Measurements from ENCODE around the gene ZNF398. TPM values are rescaled to one million over a fixed set of nuclear protein-coding genes. Genes with fewer than 3 reads are reported as not detected.
A peak's percentile ranks its signal among the peaks of the same experiment; 100 is the strongest.

ZNF398 gene
- total and polyA plus RNA-seq, 2 of the 13 experiments (the other 11 are each of a cell fraction or from before 2014, with no cell fraction given) = 3.0 to 8.9 TPM

- TF ChIP-seq, protein P1, sequence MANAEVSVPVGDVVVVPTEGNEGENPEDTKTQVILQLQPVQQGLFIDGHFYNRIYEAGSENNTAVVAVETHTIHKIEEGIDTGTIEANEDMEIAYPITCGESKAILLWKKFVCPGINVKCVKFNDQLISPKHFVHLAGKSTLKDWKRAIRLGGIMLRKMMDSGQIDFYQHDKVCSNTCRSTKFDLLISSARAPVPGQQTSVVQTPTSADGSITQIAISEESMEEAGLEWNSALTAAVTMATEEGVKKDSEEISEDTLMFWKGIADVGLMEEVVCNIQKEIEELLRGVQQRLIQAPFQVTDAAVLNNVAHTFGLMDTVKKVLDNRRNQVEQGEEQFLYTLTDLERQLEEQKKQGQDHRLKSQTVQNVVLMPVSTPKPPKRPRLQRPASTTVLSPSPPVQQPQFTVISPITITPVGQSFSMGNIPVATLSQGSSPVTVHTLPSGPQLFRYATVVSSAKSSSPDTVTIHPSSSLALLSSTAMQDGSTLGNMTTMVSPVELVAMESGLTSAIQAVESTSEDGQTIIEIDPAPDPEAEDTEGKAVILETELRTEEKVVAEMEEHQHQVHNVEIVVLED (CRISPR knock-in tag; IDR thresholded peaks at IDR 0.05; ENCODE audit: borderline replicate concordance) = no peak
- no peak for TF ChIP-seq ZNF274 (CRISPR knock-in tag; IDR thresholded peaks at IDR 0.05)
- TF ChIP-seq NCOA1 (CRISPR knock-in tag; IDR thresholded peaks at IDR 0.05) = no peak
- no peak for TF ChIP-seq ZBTB7A (CRISPR knock-in tag; IDR thresholded peaks at IDR 0.05)
- TF ChIP-seq ZFX (CRISPR knock-in tag; IDR thresholded peaks at IDR 0.05; ENCODE audit: low read depth) = peak; percentile 93
- peak; percentile 43 for TF ChIP-seq ZNF781 (CRISPR knock-in tag; IDR thresholded peaks at IDR 0.05; ENCODE audit: borderline replicate concordance, not compliant biosample characterization)
- TF ChIP-seq RBM39 (IDR thresholded peaks at IDR 0.05; ENCODE audit: low read depth, low read length, poor library complexity, severe bottlenecking) = no peak
- TF ChIP-seq ATF5 (CRISPR knock-in tag; IDR thresholded peaks at IDR 0.05; ENCODE audit: low read depth) = no peak
- no peak for TF ChIP-seq ZSCAN9 (CRISPR knock-in tag; IDR thresholded peaks at IDR 0.05; ENCODE audit: borderline replicate concordance)
- no peak for TF ChIP-seq XBP1 (CRISPR knock-in tag; IDR thresholded peaks at IDR 0.05)
- no peak for TF ChIP-seq ZBTB40 (IDR thresholded peaks at IDR 0.05)
- no peak for TF ChIP-seq ZBTB40 (CRISPR knock-in tag; IDR thresholded peaks at IDR 0.05)
- TF ChIP-seq ZBTB49 (CRISPR knock-in tag; IDR thresholded peaks at IDR 0.05; ENCODE audit: borderline replicate concordance) = no peak
- TF ChIP-seq NFIB (CRISPR knock-in tag; IDR thresholded peaks at IDR 0.05; ENCODE audit: borderline replicate concordance) = no peak
- no peak for TF ChIP-seq ZNF337 (CRISPR knock-in tag; IDR thresholded peaks at IDR 0.05; ENCODE audit: borderline replicate concordance, low read depth)
Measured at GRCh38 chr7:149147072-149147751, at the start of gene ZNF398 (continued).
